IPS DF 4.7 (cell line): ENCODE data around the gene HOXA7.

Experiments
- DNase-seq: peaks from one replicate; pipeline ENCODE4 v3.0.0-alpha.2; 2013; ENCODE audit warnings: low spot score; ENCODE audit errors: extremely low read depth

The HOXA7 gene

GRCh38 chr7:27193335-27194001 is 37.0 kb upstream of the HOXA7 start:
- no peak for DNase-seq

GRCh38 chr7:27192546-27193334 is 36.3 kb upstream of the HOXA7 start:
- DNase-seq, result no peak

DNA sequence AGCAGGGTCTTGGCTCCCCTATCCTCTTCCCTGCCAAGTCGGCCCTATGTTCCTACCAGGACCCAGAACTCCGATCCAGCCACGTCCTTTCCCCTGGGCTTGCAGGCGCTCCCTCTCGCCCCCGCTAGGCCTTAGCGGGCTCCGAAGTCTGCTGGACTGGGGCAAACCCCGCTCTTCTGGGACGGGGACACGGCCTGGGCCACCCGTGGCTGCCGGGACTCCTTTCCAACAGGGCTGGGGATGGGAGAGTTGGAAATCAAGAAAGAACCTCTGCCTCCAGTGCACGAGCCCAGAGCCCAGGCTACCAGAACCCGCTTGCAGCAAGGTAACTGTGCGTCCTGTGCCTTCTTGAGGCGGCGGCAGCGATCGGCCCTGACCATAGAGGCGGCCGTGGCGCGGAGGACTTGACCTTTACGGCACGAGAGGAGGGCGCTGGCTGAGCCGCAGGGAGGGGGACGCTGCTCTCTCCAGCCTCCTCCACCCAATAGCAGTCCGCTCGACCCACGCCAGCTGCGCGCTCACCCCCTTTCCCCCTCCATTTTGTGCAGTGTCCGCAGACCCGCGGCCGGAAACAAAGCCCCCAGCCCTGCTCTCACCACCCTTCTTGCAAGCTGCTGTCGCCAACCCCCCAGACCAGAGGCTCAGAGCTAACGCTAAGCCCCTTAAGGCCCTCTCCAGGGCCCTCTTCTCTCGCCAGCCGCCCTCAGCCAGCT is 35.5 kb upstream of the HOXA7 start:
- no peak for DNase-seq

DNA sequence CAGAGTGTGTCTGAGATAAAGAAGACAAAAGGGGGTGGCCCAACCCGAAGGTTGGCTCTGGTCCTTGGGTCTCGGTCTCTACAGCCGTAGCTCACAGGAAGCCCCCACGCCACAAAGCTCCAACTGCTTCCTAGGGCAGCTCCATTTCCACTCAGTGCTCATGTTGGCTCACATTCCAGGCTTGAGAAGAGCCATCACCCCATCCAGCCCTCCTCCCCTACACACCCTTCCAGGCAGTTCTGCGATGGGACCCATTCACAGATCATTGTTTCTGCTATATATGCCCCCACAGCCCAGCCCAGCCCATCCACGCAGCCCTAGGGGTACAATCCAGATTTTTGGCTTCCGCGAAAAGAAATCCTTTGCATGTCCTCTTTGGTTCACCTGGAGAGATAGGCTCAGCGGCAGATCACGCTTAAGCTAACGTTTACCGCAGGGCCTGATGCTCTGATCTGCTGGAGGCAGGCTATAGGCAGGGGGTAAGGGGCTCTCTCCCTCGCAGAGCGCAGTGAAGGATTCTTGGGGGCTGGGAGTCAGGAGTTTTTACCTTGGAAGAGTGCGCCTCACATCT is 34.8 kb upstream of the HOXA7 start:
- DNase-seq, result no peak

DNA sequence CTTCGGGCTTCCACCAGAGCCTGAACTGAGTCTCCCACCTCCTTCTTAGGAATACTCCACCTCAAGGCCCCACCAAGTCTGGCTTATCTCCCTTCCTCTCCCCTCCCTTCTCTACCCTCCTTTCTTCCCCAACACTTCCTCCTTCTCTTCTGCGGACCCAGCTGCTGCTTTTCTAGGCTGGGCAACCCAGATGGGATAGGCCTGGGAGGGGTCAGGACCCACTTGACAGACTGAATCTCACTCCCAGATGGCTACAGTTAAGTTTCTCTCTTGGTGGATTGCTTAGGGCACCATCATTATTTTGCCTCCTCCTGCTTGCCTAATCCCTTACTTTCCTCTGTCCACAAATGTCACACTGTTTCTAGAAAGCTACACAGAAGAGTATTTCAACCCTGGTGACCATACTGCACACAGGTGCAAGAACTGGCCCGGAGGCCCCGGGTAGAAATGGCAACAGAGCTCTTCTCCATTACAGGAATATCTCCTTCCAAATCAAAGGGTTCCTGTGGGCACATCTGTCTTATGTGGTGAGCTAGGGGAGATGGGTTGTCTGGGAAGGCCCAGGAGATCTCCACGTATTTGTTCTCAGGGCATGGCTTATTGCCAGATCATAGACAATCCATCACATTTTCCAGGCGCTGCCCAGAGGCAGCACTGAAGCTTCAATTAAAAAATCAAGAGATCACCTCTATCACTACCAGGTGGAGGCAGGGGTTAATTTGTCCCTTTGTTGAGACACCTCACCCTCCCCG is 33.7 kb upstream of the HOXA7 start:
- DNase-seq, result no peak

DNA sequence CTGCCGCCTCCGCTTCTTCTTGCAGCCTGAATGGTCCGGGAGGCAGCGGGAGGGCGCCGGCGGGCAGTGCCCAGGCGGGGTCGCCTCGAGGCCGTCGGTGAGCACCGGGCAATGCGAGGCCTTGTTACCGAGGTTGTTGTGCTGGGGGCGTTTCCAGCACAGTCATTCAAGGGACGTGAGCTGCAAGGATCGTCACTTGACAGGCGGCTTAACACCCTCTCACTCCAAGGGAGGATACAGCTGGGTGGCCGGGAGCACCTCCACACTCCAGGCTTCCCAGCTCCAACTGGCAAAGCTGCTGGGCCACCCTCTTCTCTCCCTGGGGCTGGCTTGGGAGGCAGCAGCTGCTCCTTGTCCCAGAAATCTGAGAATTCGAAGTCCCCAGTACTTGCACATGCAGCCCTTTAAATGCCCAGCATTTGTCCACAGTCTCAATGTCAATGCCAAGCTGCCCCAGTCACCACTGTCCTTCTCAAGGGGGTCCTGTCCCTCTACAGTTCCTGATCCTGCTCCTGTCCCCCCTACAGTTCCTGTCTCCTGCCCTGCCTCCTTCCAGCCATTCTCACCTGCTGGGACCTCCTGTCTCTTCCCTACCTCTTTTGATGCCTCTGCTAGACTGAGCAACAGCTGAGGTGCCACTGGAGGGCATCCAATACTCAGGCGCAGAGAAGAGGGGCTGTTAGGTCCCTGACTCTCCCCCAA is 33.0 kb upstream of the HOXA7 start:
- DNase-seq, result no peak

DNA sequence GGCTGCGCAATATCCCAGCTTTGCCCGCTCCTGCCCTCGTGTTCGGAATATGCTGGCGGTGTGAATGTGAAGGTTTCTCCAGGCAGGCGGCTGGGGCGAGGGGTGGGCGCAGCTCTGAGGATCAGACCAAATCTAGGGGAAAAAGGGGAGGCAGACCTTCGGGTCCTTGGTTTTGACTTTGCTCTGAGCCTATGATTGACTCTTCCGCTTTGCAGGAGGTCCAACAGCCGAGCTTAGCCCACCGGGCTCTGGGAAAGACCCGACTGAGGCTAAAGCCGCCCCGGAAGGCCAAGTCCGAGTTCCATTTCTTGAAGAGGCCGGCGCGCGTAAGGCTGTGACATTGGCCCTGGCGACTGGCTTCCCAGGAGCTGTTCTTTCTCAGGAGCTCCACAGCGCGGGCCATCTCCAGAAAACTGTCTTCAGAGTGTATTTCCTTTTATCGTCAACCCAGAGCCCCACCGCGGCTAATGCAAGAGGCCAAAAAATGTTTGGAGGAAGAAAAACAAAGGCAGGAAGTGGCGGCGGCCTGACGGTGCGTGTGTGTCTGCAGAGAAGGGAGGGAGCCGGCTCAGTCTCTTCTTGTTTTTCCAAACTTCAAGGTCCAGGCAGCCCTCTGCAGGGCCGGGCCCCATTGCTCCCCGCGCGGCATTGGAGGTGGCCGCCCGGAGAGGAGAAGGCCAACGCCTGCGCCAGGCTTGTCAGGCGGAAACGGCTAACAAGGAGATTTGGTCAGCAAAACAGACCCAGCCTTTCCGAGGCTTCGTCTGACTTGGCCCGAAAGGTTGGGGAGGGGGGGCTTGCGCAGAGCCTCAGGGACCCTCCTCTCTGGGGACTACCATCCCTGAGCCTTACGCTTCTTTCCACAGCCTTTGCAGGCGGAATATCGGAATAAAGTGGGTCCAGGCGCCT is 32.2 kb upstream of the HOXA7 start:
- DNase-seq, result no peak

- DNase-seq, result no peak
These were observed 31.3 kb upstream of the HOXA7 start for GRCh38 chr7:27187475-27188385.

GRCh38 chr7:27186668-27187474 is 30.4 kb upstream of the HOXA7 start:
- DNase-seq, result no peak

DNA sequence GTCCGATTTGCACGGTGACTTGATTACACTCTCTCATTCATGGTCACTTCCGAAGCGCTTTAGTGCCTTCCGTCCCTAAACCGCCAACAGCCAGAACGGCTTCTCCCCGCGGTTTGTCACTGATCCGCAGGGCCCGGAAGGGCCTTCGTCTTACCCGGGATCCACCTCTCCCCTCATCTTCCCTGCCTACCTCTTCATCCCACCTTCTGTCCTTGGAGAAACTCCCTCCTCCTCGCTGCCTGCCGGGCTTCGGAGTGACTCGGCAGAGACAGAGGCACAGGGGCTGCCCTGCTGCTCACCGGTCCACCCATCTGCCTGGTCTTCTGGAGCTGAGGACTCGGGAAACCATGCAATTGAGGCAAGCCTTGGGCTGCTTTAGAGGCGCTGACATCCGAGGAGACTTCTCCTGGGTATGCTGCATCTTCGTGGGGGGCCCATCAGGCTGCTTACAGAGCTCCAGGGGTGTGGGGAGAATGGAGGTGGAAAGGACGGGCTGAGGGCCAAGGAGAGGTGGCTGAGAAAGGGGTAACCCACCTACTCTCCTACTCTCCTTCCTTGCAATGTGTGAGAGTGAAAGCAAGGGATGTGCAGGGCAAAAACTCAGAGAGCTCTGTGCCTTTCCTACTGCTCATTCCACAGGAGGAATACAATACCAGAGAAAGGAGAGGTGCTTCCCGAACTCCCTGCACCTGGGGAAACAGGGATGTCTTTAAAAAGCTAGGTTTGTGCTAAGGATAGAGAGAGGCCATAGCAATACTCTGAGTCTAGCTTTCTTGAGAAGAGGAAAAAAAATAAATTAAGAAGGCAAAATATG is 29.6 kb upstream of the HOXA7 start:
- no peak for DNase-seq

- DNase-seq, result no peak
These were observed 28.8 kb upstream of the HOXA7 start, which contains the start of gene HOXA11 for GRCh38 chr7:27185013-27185853. HOXA11 (minus strand) TSS chr7:27185232; CDS start chr7:27185144, 88 bp downstream.

DNA sequence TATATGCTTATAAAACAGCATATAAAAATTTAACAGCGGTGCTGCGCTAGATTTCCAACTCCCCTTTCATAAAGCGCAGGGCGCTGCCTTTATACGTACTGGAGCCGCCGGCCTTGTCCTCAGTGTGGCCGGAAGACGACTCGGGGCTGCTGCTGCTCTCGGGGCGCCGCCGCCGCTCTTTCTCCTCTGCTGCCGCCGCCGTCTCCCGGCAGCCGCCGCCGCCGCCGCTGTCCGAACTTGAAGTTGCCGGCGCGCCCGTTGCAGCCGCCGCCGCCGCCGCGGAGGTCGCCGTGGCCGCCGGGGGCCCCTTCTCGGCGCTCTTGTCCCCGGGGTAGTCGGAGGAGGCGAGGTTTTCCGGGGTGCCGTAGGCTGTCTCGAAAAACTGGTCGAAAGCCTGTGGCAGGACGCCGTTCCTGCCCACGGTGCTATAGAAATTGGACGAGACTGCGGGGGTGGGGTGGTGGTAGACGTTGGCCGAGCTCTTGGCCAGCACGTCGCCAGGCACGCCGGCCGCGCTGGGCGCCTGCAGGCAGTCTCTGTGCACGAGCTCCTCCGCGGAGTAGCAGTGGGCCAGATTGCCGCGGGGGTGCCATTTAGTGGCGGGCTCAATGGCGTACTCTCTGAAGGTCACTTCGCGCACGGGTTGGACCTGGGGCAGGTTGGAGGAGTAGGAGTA is 28.0 kb upstream of the HOXA7 start:
- no peak for DNase-seq

GRCh38 chr7:27183682-27184336 is 27.3 kb upstream of the HOXA7 start:
- no peak for DNase-seq

- DNase-seq, result no peak
These were observed 26.6 kb upstream of the HOXA7 start for GRCh38 chr7:27182861-27183681.
